ENCODE results near the gene MRPL24.

- TF ChIP-seq POLR2AphosphoS5 (IDR thresholded peaks at IDR 0.05; ENCODE audit: low read depth): no peak
- TF ChIP-seq CTCF (IDR thresholded peaks at IDR 0.05; ENCODE audit: insufficient read depth, low read length): no peak
Measured at GRCh38 chr1:156703336-156703735, 37.6 kb downstream of the MRPL24 start.

Data from HL-60 (cell line).